Keratinocyte (primary cell): ENCODE results near the gene GBP6.

Experiments used
- EZH2 ChIP-seq: IDR thresholded peaks from one replicate; pipeline ENCODE4 v1.6.1; 2012; ENCODE audit warnings: inconsistent platforms, mild to moderate bottlenecking, low read length, moderate library complexity
- TF ChIP-seq, protein P1 (sequence below), 3 experiments: IDR thresholded peaks in 1 of 3; conservative IDR thresholded peaks in 1 of 3; optimal IDR thresholded peaks in 1 of 3; 2 replicates in 2 of 3; 3 replicates in 1 of 3; pipeline versions ENCODE3 to v1.5.1; 2011; ENCODE audit warnings: low read length in 3 of 3, mild to moderate bottlenecking in 3 of 3, moderate library complexity in 2 of 3, control low read depth in 1 of 3, inconsistent platforms in 1 of 3; ENCODE audit not compliant: insufficient read depth in 2 of 3; ENCODE audit errors: extremely low read depth in 1 of 3

DNA sequence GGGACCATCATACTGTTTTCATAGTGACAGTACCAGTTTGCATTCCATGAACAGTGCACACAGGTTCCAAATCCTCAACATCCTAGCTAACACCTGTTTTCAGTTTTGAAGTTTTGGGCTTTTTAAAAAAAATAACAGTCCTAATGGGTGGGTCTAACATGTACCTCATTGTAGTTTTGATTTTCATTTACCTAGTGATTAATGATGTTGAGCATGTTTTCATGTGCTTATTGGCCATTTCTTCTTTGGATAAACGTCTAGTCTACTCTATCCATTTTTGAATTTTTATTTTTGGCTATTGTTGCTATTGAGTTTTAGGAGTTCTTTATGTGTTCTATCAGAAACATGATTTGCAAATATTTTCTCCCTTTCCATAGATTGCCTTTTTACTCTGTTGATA, 3.4 kb downstream of the GBP6 start:
- TF ChIP-seq, protein P1, sequence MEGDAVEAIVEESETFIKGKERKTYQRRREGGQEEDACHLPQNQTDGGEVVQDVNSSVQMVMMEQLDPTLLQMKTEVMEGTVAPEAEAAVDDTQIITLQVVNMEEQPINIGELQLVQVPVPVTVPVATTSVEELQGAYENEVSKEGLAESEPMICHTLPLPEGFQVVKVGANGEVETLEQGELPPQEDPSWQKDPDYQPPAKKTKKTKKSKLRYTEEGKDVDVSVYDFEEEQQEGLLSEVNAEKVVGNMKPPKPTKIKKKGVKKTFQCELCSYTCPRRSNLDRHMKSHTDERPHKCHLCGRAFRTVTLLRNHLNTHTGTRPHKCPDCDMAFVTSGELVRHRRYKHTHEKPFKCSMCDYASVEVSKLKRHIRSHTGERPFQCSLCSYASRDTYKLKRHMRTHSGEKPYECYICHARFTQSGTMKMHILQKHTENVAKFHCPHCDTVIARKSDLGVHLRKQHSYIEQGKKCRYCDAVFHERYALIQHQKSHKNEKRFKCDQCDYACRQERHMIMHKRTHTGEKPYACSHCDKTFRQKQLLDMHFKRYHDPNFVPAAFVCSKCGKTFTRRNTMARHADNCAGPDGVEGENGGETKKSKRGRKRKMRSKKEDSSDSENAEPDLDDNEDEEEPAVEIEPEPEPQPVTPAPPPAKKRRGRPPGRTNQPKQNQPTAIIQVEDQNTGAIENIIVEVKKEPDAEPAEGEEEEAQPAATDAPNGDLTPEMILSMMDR (optimal IDR thresholded peaks at IDR 0.05 in 1 of 3, IDR thresholded peaks at IDR 0.05 in 1 of 3, conservative IDR thresholded peaks at IDR 0.05 in 1 of 3; ENCODE audit: extremely low read depth in 1 of 3, insufficient read depth in 2 of 3, low read length in 3 of 3): no peak
- no peak for TF ChIP-seq EZH2
